Subcutaneous abdominal adipose tissue (tissue), 5 donors: ENCODE measurements around the gene PTGES.
A peak's percentile ranks its signal among the peaks of the same experiment; 100 is the strongest.
"Not testable (repeated sequence)": the region's sequence is repeated elsewhere in the genome, so short reads cannot be mapped to it uniquely, and the experiment has no call there.

Source experiments
- H3K27ac ChIP-seq: one replicate; pipeline ENCODE4 v1.7.0; 2013; ENCODE audit warnings: low read depth, mild to moderate bottlenecking, inconsistent platforms, low read length, moderate library complexity
- H3K27me3 ChIP-seq, 5 donors: one replicate each; pipeline ENCODE4 v1.7.0; 2013; ENCODE audit warnings: low read length in 5 of 5, inconsistent platforms in 1 of 5; ENCODE audit not compliant: control insufficient read depth in 5 of 5, insufficient read depth in 4 of 5
- H3K36me3 ChIP-seq, 5 donors: one replicate each; pipeline ENCODE4 v1.7.0; 2013; ENCODE audit warnings: low read length in 5 of 5; ENCODE audit not compliant: control insufficient read depth in 5 of 5, insufficient read depth in 5 of 5
- H3K4me1 ChIP-seq, 5 donors: one replicate each; pipeline ENCODE4 v1.7.0; 2013; ENCODE audit warnings: low read length in 5 of 5, mild to moderate bottlenecking in 3 of 5, moderate library complexity in 1 of 5; ENCODE audit not compliant: control insufficient read depth in 5 of 5, insufficient read depth in 5 of 5
- H3K4me3 ChIP-seq, 5 donors: one replicate each; pipeline ENCODE4 v1.7.0; 2013; ENCODE audit warnings: low read length in 5 of 5, low read depth in 1 of 5
- H3K9ac ChIP-seq, 5 donors: one replicate each; pipeline ENCODE4 v1.7.0; 2013; ENCODE audit warnings: low read length in 5 of 5, mild to moderate bottlenecking in 4 of 5, moderate library complexity in 3 of 5
- H3K9me3 ChIP-seq, 5 donors: one replicate each; pipeline ENCODE4 v1.7.0; 2013; ENCODE audit warnings: low read length in 5 of 5; ENCODE audit not compliant: control insufficient read depth in 5 of 5
- donor health status: healthy.
- donor health status: healthy.
- donor health status: healthy.
- donor health status: healthy.
- donor health status: healthy.

Gene PTGES

DNA sequence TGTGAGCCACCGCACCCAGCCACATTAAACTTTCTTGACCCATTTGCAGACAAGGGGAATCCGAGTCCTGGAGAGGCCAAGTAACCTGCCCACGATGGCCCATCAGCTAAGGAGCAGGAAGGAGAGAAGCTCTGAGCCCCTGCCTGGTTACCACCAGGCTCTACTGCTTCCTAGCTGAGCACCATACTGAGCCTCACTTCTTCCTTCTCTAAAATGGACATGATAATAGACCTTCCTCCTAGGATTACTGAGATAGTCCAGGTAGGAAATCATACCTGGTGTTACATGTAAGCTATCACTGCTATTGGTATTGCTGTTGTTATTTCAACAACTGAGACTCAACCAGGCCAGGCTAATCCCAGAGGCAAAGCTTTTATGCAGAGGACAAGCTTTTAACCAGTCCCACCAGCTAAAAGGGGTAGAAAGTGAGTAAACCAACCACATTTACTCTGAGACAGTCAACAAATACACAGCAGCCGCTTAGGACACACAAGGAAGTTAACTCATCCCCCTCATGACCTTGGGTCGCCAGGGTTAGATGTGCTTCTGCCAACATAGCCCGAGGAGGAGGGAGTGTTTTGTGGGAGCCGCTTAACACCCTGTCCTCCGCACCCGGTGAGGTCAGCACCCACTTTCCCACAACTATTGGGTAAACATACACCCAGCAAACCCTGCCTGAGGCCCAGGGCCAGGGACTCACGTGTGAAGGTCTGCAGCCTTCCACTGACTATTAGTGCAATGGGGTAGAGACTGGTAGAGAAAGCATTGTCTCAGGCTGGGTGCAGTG, 20.6 kb upstream of the PTGES start:
- Histone ChIP-seq H3K27me3 (peaks cover 0 to 4% (median 0%) of the 10 kb centered on the region in 5 donors), H3K4me1 (peaks cover 8 to 25% (median 16%) of the 10 kb centered on the region in 5 donors), H3K9me3 (no peaks in the 10 kb centered on the region), H3K4me3 (no peak overlapping the region), H3K9ac (no peak overlapping the region), H3K27ac (no peak overlapping the region), H3K36me3 (no peaks in the 10 kb centered on the region)

DNA sequence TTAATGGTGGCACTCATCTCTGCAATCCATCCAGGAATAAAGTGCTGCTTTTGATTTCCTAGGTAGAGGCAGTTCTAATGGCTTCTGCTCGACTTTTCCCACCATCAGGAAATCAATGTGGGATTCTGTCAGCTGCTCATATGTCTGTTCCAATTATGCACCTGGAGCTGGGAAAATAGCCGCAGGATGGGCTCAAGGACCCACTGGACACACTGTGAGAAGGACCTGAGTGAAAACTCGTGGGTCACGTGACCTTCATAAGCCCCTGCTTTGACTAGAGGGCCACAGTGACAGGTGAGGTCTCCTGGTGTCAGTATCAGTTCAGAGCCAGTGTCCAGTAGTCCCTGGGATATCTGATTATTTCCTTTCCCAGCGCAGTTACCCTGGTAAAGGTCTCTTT, 17.9 kb upstream of the PTGES start:
- H3K9me3 ChIP-seq: no peaks in the 10 kb centered on the region
- H3K27ac ChIP-seq: no peak overlapping the region
- peaks cover 0 to 6% (median 2%) of the 10 kb centered on the region in 5 donors for H3K4me1 ChIP-seq
- no peaks in the 10 kb centered on the region for H3K36me3 ChIP-seq
- H3K9ac ChIP-seq: no peak overlapping the region
- H3K4me3 ChIP-seq: no peak overlapping the region
- H3K27me3 ChIP-seq: peaks cover 0 to 4% (median 0%) of the 10 kb centered on the region in 5 donors

DNA sequence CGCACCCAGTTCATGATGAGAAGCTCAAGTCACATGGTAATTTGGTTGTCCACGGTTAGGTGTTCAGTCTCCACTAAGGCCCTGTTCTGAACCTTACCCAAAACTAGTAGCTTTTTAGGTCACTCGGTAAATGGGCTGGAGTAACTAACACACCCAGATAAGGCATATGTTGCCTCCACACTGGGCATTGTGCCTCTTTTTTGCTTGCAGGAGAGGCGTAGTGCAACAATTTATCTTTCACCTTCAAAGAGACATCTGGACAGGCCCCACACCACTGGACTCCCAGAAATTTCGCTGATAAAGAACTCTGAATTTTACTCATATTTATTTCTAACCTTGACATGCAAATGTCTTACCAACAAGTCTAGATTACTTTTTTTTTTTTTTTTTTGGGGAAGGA, 16.8 kb upstream of the PTGES start:
- Histone ChIP-seq H3K4me3 (no peak overlapping the region), H3K4me1 (peaks cover 0 to 4% (median 2%) of the 10 kb centered on the region in 5 donors), H3K9ac (no peak overlapping the region), H3K27ac (no peak overlapping the region), H3K36me3 (no peaks in the 10 kb centered on the region), H3K9me3 (no peaks in the 10 kb centered on the region), H3K27me3 (peaks cover 0 to 4% (median 0%) of the 10 kb centered on the region in 5 donors)

DNA sequence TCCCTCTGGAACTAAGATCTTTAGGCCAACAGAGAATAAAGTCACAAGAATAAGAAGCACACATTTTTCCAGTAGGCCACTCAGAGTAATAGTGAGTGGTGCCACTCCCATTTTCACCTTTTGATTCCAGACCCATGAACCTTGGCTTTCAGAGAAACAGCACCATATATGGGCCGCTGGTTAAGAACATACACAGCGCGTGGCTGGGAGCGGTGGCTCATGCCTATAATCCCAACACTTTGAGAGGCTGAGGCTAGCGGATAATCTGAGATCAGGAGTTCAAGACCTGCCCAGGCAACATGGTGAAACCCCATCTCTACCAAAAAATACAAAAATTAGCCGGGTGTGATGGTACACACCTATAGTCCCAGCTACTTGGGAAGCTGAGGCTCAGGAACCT, 15.6 kb upstream of the PTGES start:
- no peaks in the 10 kb centered on the region for H3K36me3 ChIP-seq
- no peak overlapping the region for H3K27ac ChIP-seq
- no peak overlapping the region for H3K4me3 ChIP-seq
- H3K4me1 ChIP-seq: peaks cover 2 to 4% (median 2%) of the 10 kb centered on the region in 5 donors
- no peak overlapping the region for H3K9ac ChIP-seq
- peaks cover 0 to 1% (median 0%) of the 10 kb centered on the region in 5 donors for H3K27me3 ChIP-seq
- H3K9me3 ChIP-seq: no peaks in the 10 kb centered on the region

DNA sequence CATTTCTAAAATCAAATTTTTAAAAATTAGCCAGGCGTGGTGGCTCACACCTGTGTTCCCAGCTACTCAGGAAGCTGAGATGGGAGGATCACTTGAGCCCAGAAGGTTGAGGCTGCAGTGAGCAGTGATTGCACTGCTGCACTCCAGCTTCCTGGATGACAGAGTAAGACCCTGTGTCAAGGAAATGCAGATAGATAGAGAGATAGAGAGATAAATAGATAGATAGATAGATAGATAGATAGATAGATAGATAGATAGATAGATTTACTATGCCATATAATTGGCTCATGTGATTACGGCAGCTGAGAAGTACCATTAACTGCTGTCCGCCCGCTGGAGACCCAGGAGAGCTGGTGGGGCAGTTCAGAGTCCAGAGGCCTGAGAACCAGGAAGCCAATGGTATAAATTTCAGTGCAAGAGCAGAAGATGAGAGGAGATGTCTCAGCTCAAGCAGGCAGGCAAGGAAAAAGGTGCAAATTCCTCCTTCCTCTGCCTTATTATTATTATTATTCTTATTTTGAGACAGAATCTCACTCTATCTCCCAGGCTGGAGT, 13.0 kb upstream of the PTGES start:
- H3K4me3 ChIP-seq: no peak overlapping the region
- peaks cover 0 to 7% (median 0%) of the 10 kb centered on the region in 5 donors for H3K27me3 ChIP-seq
- no peaks in the 10 kb centered on the region for H3K9me3 ChIP-seq
- no peaks in the 10 kb centered on the region for H3K36me3 ChIP-seq
- no peak overlapping the region for H3K27ac ChIP-seq
- H3K9ac ChIP-seq: no peak overlapping the region
- H3K4me1 ChIP-seq: peaks cover 9 to 25% (median 23%) of the 10 kb centered on the region in 5 donors

DNA sequence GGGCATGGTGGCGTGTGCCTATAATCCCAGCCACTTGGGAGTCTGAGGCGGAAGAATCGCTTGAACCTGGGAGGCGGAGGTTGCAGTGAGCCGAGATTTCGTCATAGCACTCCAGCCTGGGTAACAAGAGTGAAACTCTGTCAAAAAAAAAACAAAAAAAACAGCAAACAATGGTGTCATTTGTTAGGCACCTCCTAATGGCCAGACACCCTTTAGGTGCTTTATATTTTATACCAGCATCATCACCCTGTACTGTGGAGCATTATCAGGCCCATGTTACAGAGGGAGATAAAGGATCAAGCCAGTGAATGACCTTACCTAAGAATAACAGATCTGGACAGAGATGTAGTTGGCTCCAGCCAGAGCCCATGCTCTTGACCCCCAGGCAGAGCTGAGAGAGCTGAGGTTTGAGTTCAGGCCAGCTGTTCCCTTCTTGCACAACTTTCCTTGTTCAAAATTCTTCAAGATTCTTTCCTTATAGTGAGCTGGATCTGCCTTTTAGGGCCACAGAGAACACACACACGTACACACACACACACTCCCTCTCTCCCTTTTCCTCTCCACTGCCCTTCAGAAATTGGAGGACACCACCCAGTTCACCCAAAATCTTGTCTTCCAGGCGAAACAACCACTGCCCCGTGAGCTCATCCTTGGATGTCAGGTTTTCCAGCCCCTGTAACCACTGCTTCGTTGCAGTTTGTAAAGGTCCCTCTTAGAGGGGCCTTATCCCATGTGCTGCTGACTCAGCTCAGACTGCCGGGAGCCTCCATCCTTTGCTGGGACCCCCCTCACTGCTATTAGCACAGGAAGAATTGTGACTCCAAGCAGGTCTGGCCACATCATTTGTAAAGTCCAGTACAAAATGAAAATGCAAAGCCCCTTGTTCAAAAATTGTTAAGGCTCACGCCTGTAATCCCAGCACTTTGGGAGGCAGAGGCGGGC, 10.4 kb upstream of the PTGES start:
- Histone ChIP-seq H3K27me3 (peaks cover 0 to 11% (median 0%) of the 10 kb centered on the region in 5 donors), H3K4me3 (no peak overlapping the region), H3K27ac (peak overlapping the region; percentile 50), H3K4me1 (peaks cover 6 to 31% (median 27%) of the 10 kb centered on the region in 5 donors), H3K9me3 (no peaks in the 10 kb centered on the region), H3K9ac (peak overlapping the region in 1 of 5 donors; percentile 19), H3K36me3 (no peaks in the 10 kb centered on the region)

DNA sequence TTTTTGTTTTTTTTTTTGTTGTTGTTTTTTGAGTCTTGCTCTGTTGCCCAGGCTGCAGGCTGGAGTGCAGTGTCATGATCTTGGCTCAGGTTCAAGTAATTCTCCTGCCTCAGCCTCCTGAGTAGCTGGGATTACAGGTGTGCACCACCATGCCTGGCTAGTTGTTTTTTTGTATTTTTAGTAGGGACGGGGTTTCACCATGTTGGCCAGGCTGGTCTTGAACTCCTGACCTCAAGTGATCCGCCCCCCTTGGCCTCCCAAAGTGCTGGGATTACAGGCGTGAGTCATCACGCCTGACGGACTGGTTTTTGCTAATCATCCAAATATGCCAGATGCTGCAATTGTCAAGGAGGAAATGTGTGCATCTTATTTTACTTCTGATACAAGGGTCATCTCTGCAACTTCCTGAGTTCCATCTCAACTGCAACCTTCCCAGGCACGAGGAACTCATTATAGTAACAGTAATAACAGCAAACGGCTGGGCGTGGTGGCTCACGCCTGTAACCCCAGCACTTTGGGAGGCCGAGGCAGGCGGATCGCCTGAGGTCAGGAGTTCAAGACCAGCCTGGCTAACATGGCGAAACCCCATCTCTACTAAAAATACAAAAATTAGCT, 9.6 kb upstream of the PTGES start:
- H3K27ac ChIP-seq: peak overlapping the region; percentile 50
- not testable (repeated sequence) for H3K36me3 ChIP-seq

DNA sequence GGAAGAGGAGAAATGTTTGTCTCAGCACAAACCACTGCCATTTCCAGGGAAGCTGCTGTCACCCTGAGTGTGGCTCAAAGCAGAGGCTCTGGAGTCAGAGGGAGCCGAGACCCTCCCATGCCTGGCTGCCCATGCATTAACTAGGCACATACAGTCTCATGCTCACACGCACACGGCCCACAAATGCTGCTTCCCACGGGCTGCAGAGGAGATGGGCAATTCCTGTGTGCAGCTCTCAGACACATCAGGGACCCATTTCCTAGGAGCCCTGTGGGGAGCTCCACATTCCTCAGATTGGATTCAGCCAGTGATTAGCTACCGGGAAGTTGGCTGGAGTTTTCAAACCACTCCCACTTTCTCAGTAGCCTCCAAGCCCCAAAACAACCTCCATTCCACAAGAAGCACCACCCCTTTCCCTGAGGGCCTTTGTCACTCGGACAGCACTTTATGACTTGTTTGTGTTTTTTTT, 9.1 kb upstream of the PTGES start:
- Histone ChIP-seq H3K4me1 (peaks cover 6 to 35% (median 27%) of the 10 kb centered on the region in 5 donors), H3K27me3 (peaks cover 0 to 11% (median 0%) of the 10 kb centered on the region in 5 donors), H3K9me3 (no peaks in the 10 kb centered on the region), H3K4me3 (peak overlapping the region in 2 of 5 donors; percentile 22 to 36), H3K27ac (peak overlapping the region; percentile 50), H3K9ac (peak overlapping the region in 1 of 5 donors; percentile 25), H3K36me3 (no peaks in the 10 kb centered on the region)

More for the DNA sequence above, 9.6 kb upstream of the PTGES start:
- Histone ChIP-seq H3K4me1 (peaks cover 6 to 31% (median 27%) of the 10 kb centered on the region in 5 donors), H3K27me3 (peaks cover 0 to 11% (median 0%) of the 10 kb centered on the region in 5 donors)
- not testable (repeated sequence) for H3K9me3 ChIP-seq, H3K9ac ChIP-seq, H3K4me3 ChIP-seq

DNA sequence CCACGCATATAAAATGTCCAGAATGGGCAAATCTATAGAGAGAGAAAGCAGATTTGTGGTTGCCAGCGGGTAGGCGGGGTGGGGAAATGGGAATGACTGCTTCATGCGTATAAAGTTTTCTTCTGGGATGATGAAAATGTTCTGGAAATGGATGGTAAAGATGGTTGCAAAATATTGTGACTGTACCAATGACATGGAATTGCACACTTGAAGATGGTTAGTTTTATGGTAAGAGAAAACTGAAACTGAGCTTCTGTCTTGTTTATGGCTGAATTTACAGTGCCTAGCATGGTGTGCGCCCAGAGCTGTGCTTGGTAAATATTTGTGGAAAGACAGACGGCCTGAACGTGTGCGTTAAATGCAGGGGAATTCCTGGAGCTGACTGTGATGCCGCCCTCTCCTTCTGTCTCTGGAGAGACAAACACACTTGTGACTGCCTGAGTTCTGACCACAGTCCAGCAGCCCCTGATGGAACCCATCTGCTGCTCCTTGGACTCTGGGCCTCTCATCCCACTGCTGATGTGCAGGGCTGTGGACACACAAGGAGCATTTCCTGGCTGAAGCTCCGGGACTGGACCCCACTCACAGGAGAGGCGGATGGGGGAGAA, 8.6 kb upstream of the PTGES start:
- peaks cover 0 to 11% (median 0%) of the 10 kb centered on the region in 5 donors for H3K27me3 ChIP-seq
- peaks cover 6 to 36% (median 27%) of the 10 kb centered on the region in 5 donors for H3K4me1 ChIP-seq
- H3K4me3 ChIP-seq: peak overlapping the region in 1 of 5 donors; percentile 36
- H3K36me3 ChIP-seq: no peaks in the 10 kb centered on the region
- H3K9ac ChIP-seq: peak overlapping the region in 1 of 5 donors; percentile 25
- no peaks in the 10 kb centered on the region for H3K9me3 ChIP-seq
- H3K27ac ChIP-seq: peak overlapping the region; percentile 50
